ENCODE measurements around the gene SCGB2B2.
A peak's percentile ranks its signal among the peaks of the same experiment; 100 is the strongest.

The SCGB2B2 gene, protein sequence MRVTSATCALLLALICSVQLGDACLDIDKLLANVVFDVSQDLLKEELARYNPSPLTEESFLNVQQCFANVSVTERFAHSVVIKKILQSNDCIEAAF

DNA sequence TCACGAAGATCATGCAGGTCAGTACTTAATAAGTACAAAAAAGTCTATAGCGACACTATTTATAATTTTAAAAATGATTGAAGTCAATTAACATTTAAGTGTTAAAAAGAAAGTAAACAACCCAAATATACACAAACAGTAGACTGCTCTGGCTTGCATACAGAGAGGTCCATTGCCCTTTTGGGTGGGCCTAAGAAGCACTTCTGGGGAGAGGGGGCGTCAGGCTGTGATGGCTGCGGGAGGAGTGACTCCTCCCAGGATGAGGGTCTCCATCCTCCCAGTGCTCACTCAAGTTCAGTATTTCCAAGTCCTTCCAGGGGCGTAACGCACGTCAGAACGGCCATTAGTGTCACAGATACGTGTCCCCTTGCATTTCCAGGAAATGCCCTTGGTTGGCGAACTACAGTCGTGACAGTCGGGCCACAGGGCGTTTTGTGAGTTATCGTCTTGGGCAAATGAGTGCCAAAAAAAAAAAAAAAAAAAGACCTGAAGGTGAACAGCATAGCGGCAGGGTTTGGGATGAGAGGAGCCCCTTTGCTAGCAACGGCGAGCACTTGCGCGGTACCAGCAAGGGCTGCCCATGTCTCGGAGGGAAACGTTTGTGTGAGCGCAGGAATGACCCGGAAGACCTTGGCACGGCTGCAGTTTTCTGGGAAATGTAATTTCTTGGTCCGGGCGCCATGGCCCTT is at the start of gene SCGB2B2:
SCGB2B2 (minus strand) TSS at position 463 of the 689 bp plus-strand sequence. CDS start 82,596 bp downstream, outside the sequence.
- peaks cover 8% of the 10 kb centered on the region for H3K36me3 ChIP-seq
- TF ChIP-seq, protein P1, sequence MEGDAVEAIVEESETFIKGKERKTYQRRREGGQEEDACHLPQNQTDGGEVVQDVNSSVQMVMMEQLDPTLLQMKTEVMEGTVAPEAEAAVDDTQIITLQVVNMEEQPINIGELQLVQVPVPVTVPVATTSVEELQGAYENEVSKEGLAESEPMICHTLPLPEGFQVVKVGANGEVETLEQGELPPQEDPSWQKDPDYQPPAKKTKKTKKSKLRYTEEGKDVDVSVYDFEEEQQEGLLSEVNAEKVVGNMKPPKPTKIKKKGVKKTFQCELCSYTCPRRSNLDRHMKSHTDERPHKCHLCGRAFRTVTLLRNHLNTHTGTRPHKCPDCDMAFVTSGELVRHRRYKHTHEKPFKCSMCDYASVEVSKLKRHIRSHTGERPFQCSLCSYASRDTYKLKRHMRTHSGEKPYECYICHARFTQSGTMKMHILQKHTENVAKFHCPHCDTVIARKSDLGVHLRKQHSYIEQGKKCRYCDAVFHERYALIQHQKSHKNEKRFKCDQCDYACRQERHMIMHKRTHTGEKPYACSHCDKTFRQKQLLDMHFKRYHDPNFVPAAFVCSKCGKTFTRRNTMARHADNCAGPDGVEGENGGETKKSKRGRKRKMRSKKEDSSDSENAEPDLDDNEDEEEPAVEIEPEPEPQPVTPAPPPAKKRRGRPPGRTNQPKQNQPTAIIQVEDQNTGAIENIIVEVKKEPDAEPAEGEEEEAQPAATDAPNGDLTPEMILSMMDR (IDR thresholded peaks at IDR 0.05) = no peak
- peak within 1 kb of the TSS; percentile 67 to 71 for H3K4me3 ChIP-seq (ENCODE audit: low read depth in 1 of 2, low read length in 1 of 2)
- peak within 1 kb of the TSS; percentile 78 for H3K27ac ChIP-seq
- H3K27me3 ChIP-seq = peaks cover 42% of the 10 kb centered on the region
- peaks cover 21% of the 10 kb centered on the region for H3K9me3 ChIP-seq
- H3K4me1 ChIP-seq (ENCODE audit: control insufficient read depth in 1 of 2, insufficient read depth in 1 of 2, low read depth in 1 of 2, low read length in 1 of 2) = peaks cover 11 to 14% of the 10 kb centered on the region in 2 experiments

GRCh38 chr19:34725400-34725799 is 48.4 kb upstream of the SCGB2B2 start:
- no peaks in the 10 kb centered on the region for H3K9me3 ChIP-seq
- TF ChIP-seq, protein P1 (IDR thresholded peaks at IDR 0.05) = no peak
- H3K4me1 ChIP-seq (ENCODE audit: control insufficient read depth in 1 of 2, insufficient read depth in 1 of 2, low read depth in 1 of 2, low read length in 1 of 2) = no peaks in the 10 kb centered on the region
- H3K36me3 ChIP-seq = no peaks in the 10 kb centered on the region
- no peak overlapping the region for H3K27ac ChIP-seq
- H3K27me3 ChIP-seq = peaks cover 11% of the 10 kb centered on the region
- H3K4me3 ChIP-seq (ENCODE audit: low read depth in 1 of 2, low read length in 1 of 2) = no peak overlapping the region

GRCh38 chr19:34722353-34722752 is 45.4 kb upstream of the SCGB2B2 start:
- H3K9me3 ChIP-seq = no peaks in the 10 kb centered on the region
- no peak overlapping the region for H3K27ac ChIP-seq
- TF ChIP-seq, protein P1 (IDR thresholded peaks at IDR 0.05) = no peak
- H3K36me3 ChIP-seq = no peaks in the 10 kb centered on the region
- peaks cover 20% of the 10 kb centered on the region for H3K27me3 ChIP-seq
- H3K4me3 ChIP-seq (ENCODE audit: low read depth in 1 of 2, low read length in 1 of 2) = no peak overlapping the region
- H3K4me1 ChIP-seq (ENCODE audit: control insufficient read depth in 1 of 2, insufficient read depth in 1 of 2, low read depth in 1 of 2, low read length in 1 of 2) = no peaks in the 10 kb centered on the region

DNA sequence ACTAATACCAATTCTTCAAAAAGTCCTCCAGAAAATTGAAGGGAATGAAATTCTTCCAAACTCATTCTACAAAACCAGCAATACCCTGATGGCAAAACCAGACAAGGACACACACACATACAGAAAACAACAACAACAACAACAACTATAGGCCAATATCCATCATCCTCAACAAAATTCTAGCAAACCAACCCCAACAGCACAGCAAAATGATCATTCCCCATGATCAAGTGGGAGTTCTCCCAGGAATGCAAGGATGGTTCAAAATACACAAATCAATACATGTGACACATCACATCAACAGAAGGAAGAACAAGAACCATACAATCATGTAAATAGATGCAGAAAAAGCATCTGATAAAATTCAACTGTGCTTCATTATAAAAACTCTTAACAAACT is 38.4 kb upstream of the SCGB2B2 start:
- H3K4me3 ChIP-seq (ENCODE audit: low read depth in 1 of 2, low read length in 1 of 2) = no peak overlapping the region

DNA sequence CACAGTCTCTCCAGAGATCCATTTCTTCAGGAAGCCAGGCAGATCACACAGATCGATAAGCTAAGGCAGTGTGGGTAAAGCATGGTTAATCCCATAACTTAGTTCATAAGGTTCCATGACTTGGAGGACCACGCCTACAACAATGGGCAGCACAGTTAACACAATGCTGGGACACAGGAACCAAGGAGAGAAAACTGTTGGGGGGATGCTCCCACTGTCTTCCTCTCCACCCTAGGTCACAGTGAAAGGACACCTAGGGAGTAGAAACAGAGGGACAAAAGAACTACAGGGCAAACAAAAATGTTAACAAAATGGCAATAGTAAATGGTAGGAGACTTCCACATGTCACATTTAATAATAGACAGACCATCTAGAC is 36.3 kb upstream of the SCGB2B2 start:
- no peaks in the 10 kb centered on the region for H3K4me1 ChIP-seq (ENCODE audit: control insufficient read depth in 1 of 2, insufficient read depth in 1 of 2, low read depth in 1 of 2, low read length in 1 of 2)
- H3K27ac ChIP-seq = no peak overlapping the region
- H3K9me3 ChIP-seq = peaks cover 17% of the 10 kb centered on the region
- TF ChIP-seq, protein P1 (IDR thresholded peaks at IDR 0.05) = no peak
- no peaks in the 10 kb centered on the region for H3K36me3 ChIP-seq
- no peak overlapping the region for H3K4me3 ChIP-seq (ENCODE audit: low read depth in 1 of 2, low read length in 1 of 2)
- H3K27me3 ChIP-seq = peaks cover 6% of the 10 kb centered on the region

More for the DNA sequence above, 38.4 kb upstream of the SCGB2B2 start:
- TF ChIP-seq, protein P1 (IDR thresholded peaks at IDR 0.05) = no peak
- Histone ChIP-seq H3K27me3 (peaks cover 11% of the 10 kb centered on the region), H3K4me1 (ENCODE audit: control insufficient read depth in 1 of 2, insufficient read depth in 1 of 2, low read depth in 1 of 2, low read length in 1 of 2) (no peaks in the 10 kb centered on the region), H3K9me3 (peaks cover 17% of the 10 kb centered on the region), H3K36me3 (no peaks in the 10 kb centered on the region), H3K27ac (no peak overlapping the region)
